PC-3 (cell line): ENCODE data around the gene ADARB2. TPM values are rescaled to one million over a fixed set of nuclear protein-coding genes. Genes with fewer than 3 reads are reported as not detected.

Source experiments
- ATAC-seq: fragments of 200-7000 bp; cut with Tn5 transposase; 2 replicates; pipeline ENCODE4 v1.9.1; 2020; ENCODE audit warnings: mild to moderate bottlenecking, moderate library complexity
- BruUV-seq: library from RNA; stranded (reverse); fragments of 400-500 nt; replicated peaks from 2 replicates; lab custom pipeline; 2021; lab: Mats Ljungman, UMichigan
- CTCF ChIA-PET: fragments of 300-600 bp; sonication (Branson Sonifier 250); formaldehyde crosslinking; loops from one replicate; lab custom pipeline; 2022; ENCODE audit warnings: antibody characterized with exemption; lab: Charles Lee
- POLR2A ChIA-PET: fragments of 300-600 bp; sonication (Branson Sonifier 250); formaldehyde crosslinking; loops from one replicate; lab custom pipeline; 2022; ENCODE audit warnings: antibody characterized with exemption; ENCODE audit not compliant: unreplicated experiment; lab: Charles Lee
- DNase-seq: peaks from one replicate; pipeline ENCODE4 v3.0.0-alpha.2; 2015
- H2AFZ ChIP-seq: fragments of 300-600 bp; sonication (generic); 2 replicates; pipeline ENCODE4 v1.6.0; 2016; ENCODE audit warnings: antibody characterized with exemption, low read length
- H3F3A ChIP-seq: fragments of 300-600 bp; sonication (generic); one replicate; pipeline ENCODE4 v1.6.0; 2017; ENCODE audit warnings: antibody characterized with exemption, low read length, control low read depth, mild to moderate bottlenecking; ENCODE audit not compliant: unreplicated experiment
- H3K27ac ChIP-seq: fragments of 300-600 bp; sonication (generic); 2 replicates; pipeline ENCODE4 v1.5.1; 2016; ENCODE audit warnings: mild to moderate bottlenecking, low read length
- H3K27me3 ChIP-seq: fragments of 300-600 bp; sonication (generic); 2 replicates; pipeline ENCODE4 v1.6.1; 2016; ENCODE audit warnings: low read length, mixed read lengths
- H3K36me3 ChIP-seq: fragments of 300-600 bp; sonication (generic); 2 replicates; pipeline ENCODE4 v1.6.1; 2016; ENCODE audit warnings: low read depth, mixed run types, low read length, mixed read lengths
- H3K4me1 ChIP-seq: fragments of 300-600 bp; sonication (generic); 2 replicates; pipeline ENCODE4 v1.5.1; 2016; ENCODE audit warnings: low read length; ENCODE audit not compliant: insufficient read depth
- H3K4me2 ChIP-seq: fragments of 300-600 bp; sonication (generic); 2 replicates; pipeline ENCODE4 v1.6.0; 2016; ENCODE audit warnings: low read length
- H3K4me3 ChIP-seq: fragments of 300-600 bp; sonication (generic); 2 replicates; pipeline ENCODE4 v1.5.1; 2016; ENCODE audit warnings: mild to moderate bottlenecking, low read length, mixed read lengths
- H3K79me2 ChIP-seq: fragments of 300-600 bp; sonication (generic); 2 replicates; pipeline ENCODE4 v1.6.1; 2017; ENCODE audit warnings: low read length, mixed read lengths
- H3K9ac ChIP-seq: fragments of 300-600 bp; sonication (generic); 2 replicates; pipeline ENCODE4 v1.6.0; 2016; ENCODE audit warnings: mild to moderate bottlenecking, low read length
- H3K9me2 ChIP-seq: fragments of 300-600 bp; sonication (generic); replicated peaks from 2 replicates; pipeline ENCODE4 v1.6.1; 2016; ENCODE audit warnings: mixed run types, low read length, mixed read lengths
- H3K9me3 ChIP-seq: fragments of 300-600 bp; sonication (generic); 2 replicates; pipeline ENCODE4 v1.6.1; 2016; ENCODE audit warnings: low read length, mixed read lengths
- H4K20me1 ChIP-seq: fragments of 300-600 bp; sonication (generic); 2 replicates; pipeline ENCODE4 v1.6.1; 2016; ENCODE audit warnings: low read length, mixed read lengths
- EZH2 ChIP-seq: fragments of 300-600 bp; sonication (generic); IDR thresholded peaks from one replicate; pipeline ENCODE4 v1.6.1; 2017; ENCODE audit warnings: antibody characterized with exemption, mild to moderate bottlenecking, low read length; ENCODE audit not compliant: unreplicated experiment
- EZH2phosphoT487 ChIP-seq: fragments of 300-600 bp; sonication (generic); IDR thresholded peaks from 2 replicates; pipeline ENCODE4 v1.6.1; 2018; ENCODE audit warnings: mild to moderate bottlenecking, antibody characterized with exemption, low read length, borderline replicate concordance
- intact Hi-C: fragments of 100-400 bp; cut with micrococcal nuclease; formaldehyde crosslinking; loops from 2 replicates; pipeline ENCODE4 v1.9.0; 2023
- total RNA-seq: library from RNA; depleted of rRNA; stranded (reverse); fragments of >200 nt; gene quantifications from 2 replicates; pipeline ENCODE4 v1.2.3, GENCODE V29; 2014
- TF ChIP-seq, protein P1 (sequence below): fragments of 300-600 bp; sonication (generic); conservative IDR thresholded peaks from 2 replicates; pipeline ENCODE4 v1.5.1; 2017; ENCODE audit warnings: antibody characterized with exemption, low read depth, mild to moderate bottlenecking, low read length

Gene ADARB2
- total RNA-seq, 1 experiment from 2014 or later: not detected

DNA sequence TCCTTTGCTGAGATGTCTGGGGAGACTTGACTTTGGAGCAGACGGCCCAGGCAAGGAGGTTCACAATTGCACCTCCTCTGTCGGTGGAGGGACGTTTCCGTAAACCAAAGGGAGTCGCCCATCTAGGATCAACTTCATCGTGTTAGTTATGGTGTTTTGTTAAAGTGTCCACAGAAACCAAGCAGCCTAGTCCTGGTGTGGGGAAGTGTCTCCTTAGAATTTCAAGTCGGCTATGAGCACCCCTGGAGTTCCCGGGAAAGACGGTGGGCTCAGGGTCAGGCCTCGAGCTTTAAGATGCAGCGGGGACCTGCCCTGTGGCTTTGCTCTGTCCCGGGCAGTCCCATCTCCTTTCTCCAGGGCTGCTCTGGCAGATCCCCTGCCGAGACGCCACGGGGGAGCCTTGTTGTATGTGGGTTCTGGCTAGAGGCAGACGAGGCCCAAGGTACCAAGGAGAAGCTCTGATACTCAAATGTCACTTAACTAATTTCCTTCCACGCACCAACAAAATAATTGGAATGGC is 319.2 kb downstream of the ADARB2 start:
- intact Hi-C loops: no loop called here
- Histone ChIP-seq H3K79me2 (no peaks in the 10 kb centered on the region), H3K27ac (no peak overlapping the region), H2AFZ (no peak overlapping the region), H3F3A (no peaks in the 10 kb centered on the region), H3K4me1 (no peaks in the 10 kb centered on the region), H3K9me3 (no peaks in the 10 kb centered on the region), H3K4me2 (no peak overlapping the region), H3K27me3 (peaks cover 3% of the 10 kb centered on the region; the same call in 1 of the 2 replicates), H3K4me3 (no peak overlapping the region), H4K20me1 (no peaks in the 10 kb centered on the region), H3K36me3 (no peaks in the 10 kb centered on the region), H3K9me2 (no peaks in the 10 kb centered on the region), H3K9ac (no peak overlapping the region)
- ChIA-PET POLR2A (no interaction called here), CTCF (no interaction called here)
- DNase-seq (no peak), ATAC-seq (no peak)
- BruUV-seq: no TSS peak
- TF ChIP-seq EZH2 (no peak), EZH2phosphoT487 (no peak)
- TF ChIP-seq, protein P1, sequence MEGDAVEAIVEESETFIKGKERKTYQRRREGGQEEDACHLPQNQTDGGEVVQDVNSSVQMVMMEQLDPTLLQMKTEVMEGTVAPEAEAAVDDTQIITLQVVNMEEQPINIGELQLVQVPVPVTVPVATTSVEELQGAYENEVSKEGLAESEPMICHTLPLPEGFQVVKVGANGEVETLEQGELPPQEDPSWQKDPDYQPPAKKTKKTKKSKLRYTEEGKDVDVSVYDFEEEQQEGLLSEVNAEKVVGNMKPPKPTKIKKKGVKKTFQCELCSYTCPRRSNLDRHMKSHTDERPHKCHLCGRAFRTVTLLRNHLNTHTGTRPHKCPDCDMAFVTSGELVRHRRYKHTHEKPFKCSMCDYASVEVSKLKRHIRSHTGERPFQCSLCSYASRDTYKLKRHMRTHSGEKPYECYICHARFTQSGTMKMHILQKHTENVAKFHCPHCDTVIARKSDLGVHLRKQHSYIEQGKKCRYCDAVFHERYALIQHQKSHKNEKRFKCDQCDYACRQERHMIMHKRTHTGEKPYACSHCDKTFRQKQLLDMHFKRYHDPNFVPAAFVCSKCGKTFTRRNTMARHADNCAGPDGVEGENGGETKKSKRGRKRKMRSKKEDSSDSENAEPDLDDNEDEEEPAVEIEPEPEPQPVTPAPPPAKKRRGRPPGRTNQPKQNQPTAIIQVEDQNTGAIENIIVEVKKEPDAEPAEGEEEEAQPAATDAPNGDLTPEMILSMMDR: no peak

- no peak overlapping the region for H3K4me3 ChIP-seq
- no peaks in the 10 kb centered on the region for H3F3A ChIP-seq
- ChIA-PET CTCF (no interaction called here), POLR2A (no interaction called here)
- no peak overlapping the region for H2AFZ ChIP-seq
- ATAC-seq (no peak), DNase-seq (no peak)
- no peaks in the 10 kb centered on the region for H3K79me2 ChIP-seq
- H4K20me1 ChIP-seq: no peaks in the 10 kb centered on the region
- no peaks in the 10 kb centered on the region for H3K4me1 ChIP-seq
- TF ChIP-seq EZH2 (no peak), EZH2phosphoT487 (no peak)
- TF ChIP-seq, protein P1: no peak
- intact Hi-C loops: no loop called here
- no TSS peak for BruUV-seq
- no peak overlapping the region for H3K4me2 ChIP-seq
- H3K9me3 ChIP-seq: no peaks in the 10 kb centered on the region
- H3K36me3 ChIP-seq: no peaks in the 10 kb centered on the region
- peaks cover 3% of the 10 kb centered on the region; the same call in 1 of the 2 replicates for H3K27me3 ChIP-seq
- no peak overlapping the region for H3K9ac ChIP-seq
- H3K9me2 ChIP-seq: no peaks in the 10 kb centered on the region
- no peak overlapping the region for H3K27ac ChIP-seq
Observed at GRCh38 chr10:1417574-1417973, 319.8 kb downstream of the ADARB2 start.

- intact Hi-C loops: no loop called here
- Histone ChIP-seq H3K4me2 (no peak overlapping the region), H3K4me3 (no peak overlapping the region), H3K27me3 (peaks cover 8% of the 10 kb centered on the region; the same call in 1 of the 2 replicates), H3K9ac (no peak overlapping the region), H3K79me2 (no peaks in the 10 kb centered on the region), H4K20me1 (no peaks in the 10 kb centered on the region), H3K4me1 (no peaks in the 10 kb centered on the region), H3K9me2 (no peaks in the 10 kb centered on the region), H3K27ac (no peak overlapping the region), H2AFZ (no peak overlapping the region), H3K36me3 (no peaks in the 10 kb centered on the region), H3K9me3 (no peaks in the 10 kb centered on the region), H3F3A (no peaks in the 10 kb centered on the region)
- ChIA-PET CTCF (no interaction called here), POLR2A (no interaction called here)
- no peak for ATAC-seq
- DNase-seq: no peak
- TF ChIP-seq EZH2: no peak
- no TSS peak for BruUV-seq
Observed at GRCh38 chr10:1416456-1417037, 320.8 kb downstream of the ADARB2 start.
